Astrocyte (in vitro differentiated cells and primary cell): Measurements from ENCODE around the gene RPS3. TPM values are rescaled to one million over a fixed set of nuclear protein-coding genes. Genes with fewer than 3 reads are reported as not detected.

Experiments used
- DNase-seq: peaks from one replicate; pipeline ENCODE4 v3.0.0-alpha.2; 2010; ENCODE audit warnings: low read depth
- FAIRE-seq: peaks from 2 replicates; lab custom pipeline; 2011; peaks lifted over from hg19 to GRCh38; lab: Jason Lieb, UNC
- H2AFZ ChIP-seq: 2 replicates; pipeline ENCODE4 v1.6.0; 2012; ENCODE audit warnings: low read depth, low read length, inconsistent platforms
- H3K27ac ChIP-seq: 2 replicates; pipeline ENCODE4 v1.5.1; 2011; ENCODE audit warnings: low read depth, low read length, inconsistent platforms
- H3K27me3 ChIP-seq: 2 replicates; pipeline ENCODE4 v1.6.0; 2011; ENCODE audit warnings: low read length, inconsistent platforms; ENCODE audit not compliant: insufficient read depth
- H3K36me3 ChIP-seq: 2 replicates; pipeline ENCODE4 v1.5.1; 2011; ENCODE audit warnings: low read length, inconsistent platforms; ENCODE audit not compliant: insufficient read depth
- H3K4me1 ChIP-seq: 2 replicates; pipeline ENCODE4 v1.5.1; 2011; ENCODE audit warnings: low read length, inconsistent platforms; ENCODE audit not compliant: insufficient read depth
- H3K4me2 ChIP-seq: 2 replicates; pipeline ENCODE4 v1.6.0; 2012; ENCODE audit warnings: low read length, inconsistent platforms
- H3K4me3 ChIP-seq: 2 replicates; pipeline ENCODE4 v1.5.1; 2011; ENCODE audit warnings: low read depth, mild to moderate bottlenecking, low read length, inconsistent platforms; ENCODE audit not compliant: insufficient read depth
- H3K79me2 ChIP-seq: 2 replicates; pipeline ENCODE4 v1.6.0; 2012; ENCODE audit warnings: mild to moderate bottlenecking, low read length, inconsistent platforms; ENCODE audit not compliant: insufficient read depth
- H3K9ac ChIP-seq: 2 replicates; pipeline ENCODE4 v1.6.0; 2012; ENCODE audit warnings: mild to moderate bottlenecking, low read length, inconsistent platforms
- H3K9me3 ChIP-seq: 2 replicates; pipeline ENCODE4 v1.5.1; 2012; ENCODE audit warnings: low read depth, mild to moderate bottlenecking, low read length, inconsistent platforms; ENCODE audit not compliant: insufficient read depth
- H4K20me1 ChIP-seq: 2 replicates; pipeline ENCODE4 v1.6.0; 2012; ENCODE audit warnings: low read length, inconsistent platforms; ENCODE audit not compliant: insufficient read depth
- H3K27ac Mint-ChIP-seq: one replicate; pipeline ENCODE4 v1.8.0; 2021; ENCODE audit warnings: mild to moderate bottlenecking, mixed read lengths; ENCODE audit not compliant: unreplicated experiment
- H3K27me3 Mint-ChIP-seq: one replicate; pipeline ENCODE4 v1.8.0; 2021; ENCODE audit warnings: low read depth, mixed read lengths; ENCODE audit not compliant: unreplicated experiment
- H3K36me3 Mint-ChIP-seq: one replicate; pipeline ENCODE4 v1.8.0; 2021; ENCODE audit warnings: low read depth, mixed read lengths; ENCODE audit not compliant: unreplicated experiment
- H3K4me1 Mint-ChIP-seq: one replicate; pipeline ENCODE4 v1.8.0; 2021; ENCODE audit warnings: low read depth, mixed read lengths; ENCODE audit not compliant: unreplicated experiment
- H3K4me3 Mint-ChIP-seq: one replicate; pipeline ENCODE4 v1.8.0; 2021; ENCODE audit warnings: mild to moderate bottlenecking, moderate library complexity, mixed read lengths; ENCODE audit not compliant: unreplicated experiment
- H3K9me3 Mint-ChIP-seq: one replicate; pipeline ENCODE4 v1.8.0; 2021; ENCODE audit warnings: mild to moderate bottlenecking, mixed read lengths; ENCODE audit not compliant: unreplicated experiment
- EZH2 ChIP-seq: IDR thresholded peaks from 2 replicates; pipeline ENCODE4 v1.6.1; 2012; ENCODE audit warnings: mild to moderate bottlenecking, low read length, inconsistent platforms; ENCODE audit not compliant: insufficient read depth
- total RNA-seq: library from RNA; stranded (reverse); gene quantifications from 2 replicates; pipeline ENCODE4 v1.2.1, GENCODE V29; 2021
- TF ChIP-seq, protein P1 (sequence below): IDR thresholded peaks from 2 replicates; pipeline ENCODE4 v1.5.1; 2011; ENCODE audit warnings: low read depth, mild to moderate bottlenecking, inconsistent platforms, low read length, moderate library complexity; ENCODE audit not compliant: insufficient read depth

RPS3 gene
- total RNA-seq, 1 donor from 2014 or later = 1,898 TPM

DNA sequence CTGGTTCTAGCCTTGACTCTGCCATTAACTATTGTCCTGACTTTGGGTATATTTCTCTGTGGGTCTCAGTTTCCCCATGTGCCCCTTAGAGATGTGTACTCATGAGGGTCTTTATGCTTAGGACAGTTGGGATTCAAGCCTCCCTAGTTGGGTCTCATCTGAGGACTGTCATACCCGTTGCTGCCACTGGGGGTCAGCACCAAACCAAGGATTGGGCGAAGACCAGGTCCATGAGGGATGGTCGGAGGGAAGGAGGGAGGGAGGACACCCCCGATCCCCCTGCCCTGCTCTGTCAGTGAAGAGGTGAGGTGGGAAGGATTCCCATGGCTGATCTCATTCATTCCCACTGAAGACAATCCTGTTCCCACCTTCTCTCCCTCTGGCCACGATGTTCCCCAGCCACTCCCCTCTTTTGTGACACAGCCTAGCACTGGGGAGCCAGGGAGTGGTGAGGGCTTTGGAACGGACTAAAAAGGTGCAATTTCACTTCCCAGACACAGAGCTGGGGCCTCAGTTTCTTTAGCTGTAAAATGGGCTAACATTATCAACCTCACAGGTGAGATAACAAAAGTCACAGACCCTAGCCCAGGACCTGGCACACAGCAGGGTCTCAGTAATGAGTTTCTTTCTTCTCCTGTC is 46.1 kb downstream of the RPS3 start:
- Histone ChIP-seq H3K79me2 (no peaks in the 10 kb centered on the region), H3K4me2 (peak overlapping the region; percentile 10), H3K27me3 (no peaks in the 10 kb centered on the region), H4K20me1 (no peaks in the 10 kb centered on the region), H3K36me3 (no peaks in the 10 kb centered on the region), H3K27ac (no peak overlapping the region), H3K4me1 (no peaks in the 10 kb centered on the region), H3K4me3 (no peak overlapping the region), H3K9me3 (no peaks in the 10 kb centered on the region), H2AFZ (peak overlapping the region; percentile 29), H3K9ac (no peak overlapping the region)
- FAIRE-seq (peak; percentile 84), DNase-seq (no peak)
- Mint-ChIP-seq H3K36me3 (no peaks in the 10 kb centered on the region), H3K9me3 (no peaks in the 10 kb centered on the region), H3K27ac (no peak overlapping the region), H3K4me1 (no peaks in the 10 kb centered on the region), H3K27me3 (peaks cover 44% of the 10 kb centered on the region), H3K4me3 (no peak overlapping the region)
- TF ChIP-seq, protein P1, sequence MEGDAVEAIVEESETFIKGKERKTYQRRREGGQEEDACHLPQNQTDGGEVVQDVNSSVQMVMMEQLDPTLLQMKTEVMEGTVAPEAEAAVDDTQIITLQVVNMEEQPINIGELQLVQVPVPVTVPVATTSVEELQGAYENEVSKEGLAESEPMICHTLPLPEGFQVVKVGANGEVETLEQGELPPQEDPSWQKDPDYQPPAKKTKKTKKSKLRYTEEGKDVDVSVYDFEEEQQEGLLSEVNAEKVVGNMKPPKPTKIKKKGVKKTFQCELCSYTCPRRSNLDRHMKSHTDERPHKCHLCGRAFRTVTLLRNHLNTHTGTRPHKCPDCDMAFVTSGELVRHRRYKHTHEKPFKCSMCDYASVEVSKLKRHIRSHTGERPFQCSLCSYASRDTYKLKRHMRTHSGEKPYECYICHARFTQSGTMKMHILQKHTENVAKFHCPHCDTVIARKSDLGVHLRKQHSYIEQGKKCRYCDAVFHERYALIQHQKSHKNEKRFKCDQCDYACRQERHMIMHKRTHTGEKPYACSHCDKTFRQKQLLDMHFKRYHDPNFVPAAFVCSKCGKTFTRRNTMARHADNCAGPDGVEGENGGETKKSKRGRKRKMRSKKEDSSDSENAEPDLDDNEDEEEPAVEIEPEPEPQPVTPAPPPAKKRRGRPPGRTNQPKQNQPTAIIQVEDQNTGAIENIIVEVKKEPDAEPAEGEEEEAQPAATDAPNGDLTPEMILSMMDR = peak; percentile 87
- TF ChIP-seq EZH2 = no peak

DNA sequence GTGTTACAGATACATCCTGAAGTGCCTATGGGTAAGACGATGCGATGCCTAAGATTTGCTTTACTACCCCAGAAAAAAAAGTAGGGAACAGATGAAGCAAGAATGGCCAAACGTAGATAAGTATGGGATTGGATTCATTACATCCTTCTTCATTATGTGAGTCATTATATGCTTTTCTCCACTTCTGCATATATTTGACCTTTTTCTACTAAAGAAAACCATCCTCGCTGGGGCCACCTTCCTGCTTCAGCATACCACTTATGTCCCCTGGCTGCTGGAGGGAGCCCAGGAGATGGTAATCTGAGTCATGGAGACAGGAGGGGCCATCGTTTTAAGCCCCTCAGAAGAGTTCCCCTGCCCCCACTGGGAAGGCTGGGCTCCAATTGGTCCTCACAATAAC is 48.1 kb downstream of the RPS3 start:
- H3K79me2 ChIP-seq = no peaks in the 10 kb centered on the region
- Mint-ChIP-seq H3K27ac (no peak overlapping the region), H3K4me1 (no peaks in the 10 kb centered on the region), H3K36me3 (peaks cover 2% of the 10 kb centered on the region), H3K4me3 (no peak overlapping the region), H3K27me3 (peaks cover 52% of the 10 kb centered on the region), H3K9me3 (no peaks in the 10 kb centered on the region)
- no peaks in the 10 kb centered on the region for H3K9me3 ChIP-seq
- no peak overlapping the region for H3K9ac ChIP-seq
- H3K4me3 ChIP-seq = no peak overlapping the region
- H2AFZ ChIP-seq = no peak overlapping the region
- FAIRE-seq (no peak), DNase-seq (no peak)
- no peaks in the 10 kb centered on the region for H3K4me1 ChIP-seq
- no peak for TF ChIP-seq EZH2
- TF ChIP-seq, protein P1 = no peak
- H3K4me2 ChIP-seq = no peak overlapping the region
- no peaks in the 10 kb centered on the region for H3K36me3 ChIP-seq
- no peaks in the 10 kb centered on the region for H4K20me1 ChIP-seq
- H3K27me3 ChIP-seq = no peaks in the 10 kb centered on the region
- H3K27ac ChIP-seq = no peak overlapping the region

DNA sequence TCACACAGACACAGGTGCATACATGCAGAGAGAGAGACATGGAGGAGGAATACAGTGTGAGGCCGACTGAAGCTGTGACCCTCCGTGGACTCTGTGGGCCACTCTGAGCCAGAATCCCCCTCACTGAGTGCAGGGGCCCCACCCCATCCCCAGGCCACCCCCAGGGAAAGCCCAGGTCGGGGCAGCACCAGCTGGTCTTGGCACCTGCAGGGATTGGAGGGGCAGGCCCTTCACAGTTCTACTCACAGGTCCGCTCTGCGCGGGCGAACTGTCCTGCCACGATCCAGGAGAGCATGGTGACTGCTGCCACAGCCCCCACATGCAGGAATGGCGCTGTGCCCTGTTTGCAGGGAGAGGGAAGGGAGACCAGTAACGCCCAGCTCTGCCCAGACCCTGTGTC is 50.0 kb downstream of the RPS3 start:
- no peak overlapping the region for H2AFZ ChIP-seq
- H3K79me2 ChIP-seq = no peaks in the 10 kb centered on the region
- no peaks in the 10 kb centered on the region for H3K9me3 Mint-ChIP-seq
- no peaks in the 10 kb centered on the region for H4K20me1 ChIP-seq
- H3K4me1 Mint-ChIP-seq = no peaks in the 10 kb centered on the region
- no peaks in the 10 kb centered on the region for H3K36me3 ChIP-seq
- no peak overlapping the region for H3K4me2 ChIP-seq
- no peak overlapping the region for H3K4me3 Mint-ChIP-seq
- no peak overlapping the region for H3K4me3 ChIP-seq
- no peaks in the 10 kb centered on the region for H3K9me3 ChIP-seq
- H3K27me3 Mint-ChIP-seq = peaks cover 51% of the 10 kb centered on the region
- H3K9ac ChIP-seq = no peak overlapping the region
- TF ChIP-seq, protein P1 = no peak
- no peak for TF ChIP-seq EZH2
- FAIRE-seq (no peak), DNase-seq (no peak)
- H3K27ac ChIP-seq = no peak overlapping the region
- peaks cover 3% of the 10 kb centered on the region for H3K4me1 ChIP-seq
- H3K36me3 Mint-ChIP-seq = peaks cover 2% of the 10 kb centered on the region
- no peak overlapping the region for H3K27ac Mint-ChIP-seq
- no peaks in the 10 kb centered on the region for H3K27me3 ChIP-seq
